ENCODE data around the gene CMTM5.

Gene CMTM5

GRCh38 chr14:23376482-23377197 lies at the start of gene CMTM5:
TSS of gene CMTM5 (plus strand) at chr14:23377046. CDS start at chr14:23377252, 206 bp downstream.
- FAIRE-seq (no peak), DNase-seq (ENCODE audit: extremely low spot score, insufficient read length, low read depth) (no peak)

- peak; percentile 46 for DNase-seq (ENCODE audit: extremely low spot score, insufficient read length, low read depth)
- peak; percentile 68 for FAIRE-seq
Measured at GRCh38 chr14:23327947-23328744, 48.7 kb upstream of the CMTM5 start.

GRCh38 chr14:23335623-23336022 lies 41.2 kb upstream of the CMTM5 start:
- FAIRE-seq: no peak

GRCh38 chr14:23339506-23340268 lies 37.2 kb upstream of the CMTM5 start:
- DNase-seq (ENCODE audit: extremely low spot score, insufficient read length, low read depth) (no peak), FAIRE-seq (no peak)

More at GRCh38 chr14:23335623-23336022, 41.2 kb upstream of the CMTM5 start:
- DNase-seq (ENCODE audit: extremely low spot score, insufficient read length, low read depth): no peak

GRCh38 chr14:23344481-23344880 lies 32.4 kb upstream of the CMTM5 start:
- FAIRE-seq (no peak), DNase-seq (ENCODE audit: extremely low spot score, insufficient read length, low read depth) (no peak)

- DNase-seq (ENCODE audit: extremely low spot score, insufficient read length, low read depth): no peak
- no peak for FAIRE-seq
Measured at GRCh38 chr14:23345987-23346692, 30.7 kb upstream of the CMTM5 start.

GRCh38 chr14:23346693-23347405 lies 30.0 kb upstream of the CMTM5 start:
- FAIRE-seq: no peak
- DNase-seq (ENCODE audit: extremely low spot score, insufficient read length, low read depth): no peak

GRCh38 chr14:23347406-23348296 lies 29.2 kb upstream of the CMTM5 start:
- FAIRE-seq (no peak), DNase-seq (ENCODE audit: extremely low spot score, insufficient read length, low read depth) (no peak)

GRCh38 chr14:23348297-23348655 lies 28.6 kb upstream of the CMTM5 start:
- DNase-seq (ENCODE audit: extremely low spot score, insufficient read length, low read depth) (no peak), FAIRE-seq (no peak)

GRCh38 chr14:23349156-23349845 lies 27.5 kb upstream of the CMTM5 start:
- FAIRE-seq: no peak
- no peak for DNase-seq (ENCODE audit: extremely low spot score, insufficient read length, low read depth)

- FAIRE-seq (no peak), DNase-seq (ENCODE audit: extremely low spot score, insufficient read length, low read depth) (no peak)
Measured at GRCh38 chr14:23351681-23352505, 25.0 kb upstream of the CMTM5 start.

- DNase-seq (ENCODE audit: extremely low spot score, insufficient read length, low read depth) (no peak), FAIRE-seq (no peak)
Measured at GRCh38 chr14:23352506-23353432, 24.1 kb upstream of the CMTM5 start, which contains the start of gene SLC22A17. TSS of gene SLC22A17 (minus strand) at chr14:23352887.

GRCh38 chr14:23353433-23353780 lies 23.4 kb upstream of the CMTM5 start:
- DNase-seq (ENCODE audit: extremely low spot score, insufficient read length, low read depth) (no peak), FAIRE-seq (no peak)

- DNase-seq (ENCODE audit: extremely low spot score, insufficient read length, low read depth) (no peak), FAIRE-seq (no peak)
Measured at GRCh38 chr14:23354990-23355389, 21.9 kb upstream of the CMTM5 start.

- DNase-seq (ENCODE audit: extremely low spot score, insufficient read length, low read depth) (no peak), FAIRE-seq (no peak)
Measured at GRCh38 chr14:23355871-23356435, 20.9 kb upstream of the CMTM5 start.

GRCh38 chr14:23356662-23357061 lies 20.2 kb upstream of the CMTM5 start:
- FAIRE-seq (no peak), DNase-seq (ENCODE audit: extremely low spot score, insufficient read length, low read depth) (no peak)

All from GM18507 (cell line).